HG03520 (cell line): Measurements from ENCODE around the gene FKBP5.
A peak's percentile ranks its signal among the peaks of the same experiment; 100 is the strongest.
"Not testable (repeated sequence)": the region's sequence is repeated elsewhere in the genome, so short reads cannot be mapped to it uniquely, and the experiment has no call there.

Source experiments
- ATAC-seq: cut with Tn5 transposase; IDR thresholded peaks from one replicate; pipeline ENCODE4 v1.9.1; 2021; ENCODE audit warnings: mild to moderate bottlenecking, moderate library complexity; ENCODE audit not compliant: unreplicated experiment

The FKBP5 gene

DNA sequence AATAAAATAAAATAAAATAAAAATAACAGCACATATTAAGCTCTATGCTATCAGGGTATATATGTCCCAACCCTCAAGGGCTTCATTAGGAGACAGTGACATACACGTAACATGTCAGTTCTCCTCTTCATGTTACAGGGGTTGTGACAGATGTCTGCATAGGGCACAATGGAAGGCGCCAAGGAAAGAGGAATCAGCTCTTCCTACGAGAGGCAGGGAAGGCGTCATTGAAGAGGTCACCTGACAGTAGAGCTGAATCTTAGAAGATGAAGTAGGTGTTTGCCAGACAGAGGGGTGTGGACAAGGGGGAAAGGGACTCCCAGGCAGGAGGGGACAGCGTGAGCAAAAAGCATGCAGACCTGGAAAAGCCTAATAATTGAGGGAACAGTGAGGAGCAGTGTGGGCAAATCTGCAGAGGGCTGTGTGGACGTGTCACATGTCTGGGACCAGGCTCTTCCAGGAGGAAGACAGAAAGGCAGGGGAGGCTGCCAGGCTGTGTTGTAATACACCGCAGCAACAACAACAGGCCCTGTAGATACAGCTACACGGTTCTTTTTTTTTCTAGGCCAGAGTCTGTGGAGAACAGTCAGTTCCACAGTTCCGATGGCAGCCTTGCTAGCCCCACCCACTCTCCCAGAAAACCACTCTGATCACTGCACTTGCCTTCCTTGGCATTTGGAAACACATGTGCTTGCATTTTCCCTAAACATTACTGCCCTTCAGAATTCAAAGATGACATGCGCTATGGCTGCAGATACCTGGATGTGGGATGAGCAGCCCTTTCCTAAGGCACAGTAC, 2.5 kb upstream of the FKBP5 start:
- no peak for ATAC-seq

DNA sequence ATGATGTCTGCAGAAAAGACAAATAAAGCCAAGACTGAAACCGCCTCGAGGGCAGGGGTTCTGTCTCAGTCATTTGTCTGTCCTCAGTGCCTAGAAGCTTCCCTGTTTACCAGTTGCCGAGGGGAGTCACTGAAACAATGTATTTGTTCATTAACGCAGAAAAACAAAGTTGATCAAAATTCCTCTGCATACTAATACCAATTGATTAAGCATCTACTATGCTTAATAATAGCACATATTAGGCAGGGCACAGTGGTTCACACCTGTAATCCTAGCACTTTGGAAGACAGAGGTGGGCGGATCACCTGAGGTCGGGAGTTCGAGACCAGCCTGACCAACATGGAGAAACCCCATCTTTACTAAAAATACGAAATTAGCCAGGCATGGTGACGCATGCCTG, 1.8 kb upstream of the FKBP5 start:
- no peak for ATAC-seq

- not testable (repeated sequence) for ATAC-seq
Measured at GRCh38 chr6:35690006-35690405, 1.3 kb upstream of the FKBP5 start.

GRCh38 chr6:35687658-35688604, 784 bp downstream of the FKBP5 start:
- peak; percentile 34 for ATAC-seq

DNA sequence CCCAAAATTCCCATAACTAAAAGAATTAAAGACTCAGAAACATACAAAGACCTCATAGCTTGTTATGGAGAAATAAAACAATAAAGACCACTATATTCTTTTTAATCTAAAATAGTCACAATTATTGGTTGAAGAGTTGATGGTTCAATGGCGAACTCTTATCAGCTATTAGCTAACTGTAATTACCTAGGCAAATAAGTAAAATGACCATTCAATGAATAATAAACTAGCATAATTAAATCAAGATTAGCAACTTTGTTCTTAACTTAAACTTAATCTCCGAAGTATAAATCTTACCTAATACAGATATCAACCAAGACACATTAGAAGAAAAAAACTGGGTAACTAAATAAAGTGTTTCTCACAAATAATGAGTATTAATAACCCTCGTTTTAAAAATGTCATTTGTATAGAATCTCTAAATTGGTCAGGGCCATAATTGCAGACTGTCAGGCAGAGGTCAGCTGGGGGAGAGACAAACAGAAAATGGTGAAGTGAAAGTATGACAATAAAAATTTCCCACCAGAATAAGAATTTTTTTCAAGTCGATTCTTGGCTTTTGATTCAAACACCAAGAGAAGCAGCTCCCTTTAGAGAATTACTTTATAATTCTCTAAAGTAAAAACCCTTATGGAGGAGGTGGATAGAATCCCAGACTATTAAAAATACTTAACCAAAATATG, 1.7 kb downstream of the FKBP5 start:
- no peak for ATAC-seq

GRCh38 chr6:35686436-35686835, 2.3 kb downstream of the FKBP5 start:
- no peak for ATAC-seq

DNA sequence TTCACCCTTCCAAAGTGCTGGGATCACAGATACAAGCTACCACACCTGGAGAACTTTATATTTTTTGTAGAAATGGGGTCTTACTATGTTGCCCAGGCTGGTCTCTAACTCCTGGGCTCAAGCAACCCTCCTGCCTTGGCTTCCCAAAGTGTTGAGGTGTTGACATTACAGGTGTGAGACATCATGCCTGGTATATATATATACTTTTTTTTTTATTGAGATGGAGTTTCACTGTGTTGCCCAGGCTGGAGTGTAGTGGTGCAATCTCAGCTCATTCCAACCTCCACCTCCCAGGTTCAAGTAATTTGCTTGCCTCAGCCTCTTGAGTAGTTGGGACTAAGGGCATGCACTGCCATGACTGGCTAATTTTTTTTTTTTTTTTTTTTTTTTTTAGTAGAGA, 5.4 kb downstream of the FKBP5 start:
- ATAC-seq = no peak

DNA sequence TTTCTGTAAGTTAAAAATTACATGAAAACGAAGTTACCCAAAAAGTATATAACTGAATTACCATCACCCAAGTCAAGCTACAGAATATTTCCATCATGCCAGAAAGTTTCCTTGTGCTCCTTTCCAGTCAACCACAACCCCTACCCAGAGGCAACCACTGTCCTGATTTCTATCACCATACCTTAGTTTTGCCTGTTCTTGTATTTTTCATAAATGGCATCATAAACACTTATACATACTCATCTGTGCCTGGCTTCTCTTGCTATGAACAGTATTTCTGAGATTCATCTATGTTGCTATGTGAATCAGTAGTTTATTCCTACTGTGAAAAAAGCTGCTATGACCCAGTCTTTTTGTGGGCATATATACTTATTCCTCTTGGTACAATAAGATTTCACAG, 7.4 kb downstream of the FKBP5 start:
- no peak for ATAC-seq

DNA sequence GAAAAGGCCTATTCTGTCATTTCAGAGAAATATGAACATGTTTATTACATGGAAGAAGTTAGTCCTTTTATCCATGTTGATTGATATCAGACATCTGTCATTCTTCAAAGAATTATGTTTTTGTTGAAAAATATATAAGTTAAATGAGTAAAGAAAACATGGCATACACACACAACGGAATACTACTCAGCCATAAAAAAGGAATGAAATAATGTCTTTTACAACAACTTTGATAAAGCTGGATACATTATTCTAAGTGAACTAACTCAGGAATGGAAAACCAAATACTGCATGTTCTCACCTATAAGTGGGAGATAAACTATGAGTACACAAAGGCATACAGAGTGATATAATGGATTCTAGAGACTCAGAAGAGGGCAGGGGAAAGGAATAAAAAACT, 9.3 kb downstream of the FKBP5 start:
- no peak for ATAC-seq

DNA sequence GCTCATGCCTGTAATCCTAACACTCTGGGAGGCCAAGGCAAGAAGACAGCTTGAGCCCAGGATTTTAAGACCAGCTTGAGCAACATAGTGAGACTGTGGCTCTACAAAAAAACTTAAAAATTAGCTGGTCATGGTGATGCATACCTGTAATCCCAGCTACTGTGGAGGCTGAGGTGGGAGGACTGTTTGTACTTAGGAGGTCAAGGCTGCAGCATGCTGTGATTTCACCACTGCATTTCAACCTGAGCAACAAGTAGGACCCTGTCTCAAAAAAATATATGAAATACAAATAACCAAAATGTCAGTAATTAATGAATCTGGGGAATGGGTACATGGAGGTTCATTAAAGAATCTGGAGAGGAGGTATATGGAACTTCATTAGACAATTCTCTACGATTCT, 9.9 kb downstream of the FKBP5 start:
- no peak for ATAC-seq

- ATAC-seq = no peak
Measured at GRCh38 chr6:35678021-35678654, 10.6 kb downstream of the FKBP5 start.

DNA sequence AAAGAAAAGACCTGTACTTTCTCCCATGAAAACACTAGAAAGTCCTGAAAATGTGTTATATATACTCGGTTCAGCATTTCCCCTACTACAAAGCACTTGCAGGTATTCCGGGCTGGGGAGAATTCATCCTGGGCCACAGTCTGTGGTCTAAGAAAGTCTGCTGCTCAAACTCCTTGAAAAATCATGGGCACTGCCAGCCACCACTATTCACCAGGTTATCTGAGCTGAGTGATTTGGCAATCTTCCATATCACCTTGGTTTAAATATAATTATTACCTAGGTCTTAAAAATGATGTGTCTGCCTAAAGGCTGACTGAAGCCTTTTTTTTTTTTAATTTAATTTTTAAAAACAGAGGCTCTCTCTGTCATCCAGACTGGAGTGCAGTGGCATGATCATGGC, 11.3 kb downstream of the FKBP5 start:
- no peak for ATAC-seq

DNA sequence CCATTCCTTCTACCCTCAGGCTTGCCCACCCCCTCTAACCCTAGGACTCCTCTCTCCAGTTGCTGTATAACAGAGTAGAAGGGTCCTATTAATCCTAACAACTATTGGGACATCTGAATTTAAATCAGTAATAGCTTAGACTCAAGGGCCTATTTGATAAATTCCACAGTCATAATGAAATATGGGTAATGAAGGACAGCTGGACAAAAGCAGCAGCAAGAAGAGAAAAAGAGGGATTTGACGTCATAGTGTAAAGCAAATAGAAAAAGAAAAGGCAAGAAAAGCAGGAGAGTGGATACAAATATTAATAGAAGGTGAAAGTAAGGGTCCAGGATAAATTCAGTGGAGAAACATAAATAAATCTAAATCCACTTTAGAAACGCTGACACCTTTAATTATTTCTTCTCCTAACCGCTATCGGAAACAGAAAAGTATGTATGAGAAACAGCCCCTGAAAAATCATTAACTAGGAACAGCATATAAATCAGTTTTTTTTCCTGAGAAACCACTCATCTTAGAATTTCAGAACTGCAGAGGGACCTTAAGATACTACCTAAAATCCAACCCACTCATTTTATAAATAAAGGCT, 12.8 kb downstream of the FKBP5 start:
- ATAC-seq = no peak

- no peak for ATAC-seq
Measured at GRCh38 chr6:35674594-35674993, 14.1 kb downstream of the FKBP5 start.

DNA sequence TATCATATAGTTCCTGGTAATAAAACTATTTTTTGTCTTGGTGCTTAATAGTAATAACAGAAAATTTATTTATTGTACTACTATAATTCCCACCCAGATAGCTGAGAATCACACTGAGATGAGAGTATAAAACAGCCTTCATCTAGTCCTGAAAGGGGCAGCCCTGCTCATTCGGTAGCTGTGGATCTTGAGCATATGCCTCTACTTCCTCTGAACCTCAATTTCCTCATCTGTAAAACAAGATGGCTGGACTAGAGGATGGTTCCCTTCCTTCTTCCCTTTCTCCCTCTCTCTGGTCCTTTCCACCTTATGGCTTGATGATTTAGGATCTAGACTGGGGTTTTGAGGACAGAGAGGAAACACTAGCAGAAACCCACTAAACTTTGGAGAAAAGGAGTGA, 15.0 kb downstream of the FKBP5 start:
- ATAC-seq = no peak

DNA sequence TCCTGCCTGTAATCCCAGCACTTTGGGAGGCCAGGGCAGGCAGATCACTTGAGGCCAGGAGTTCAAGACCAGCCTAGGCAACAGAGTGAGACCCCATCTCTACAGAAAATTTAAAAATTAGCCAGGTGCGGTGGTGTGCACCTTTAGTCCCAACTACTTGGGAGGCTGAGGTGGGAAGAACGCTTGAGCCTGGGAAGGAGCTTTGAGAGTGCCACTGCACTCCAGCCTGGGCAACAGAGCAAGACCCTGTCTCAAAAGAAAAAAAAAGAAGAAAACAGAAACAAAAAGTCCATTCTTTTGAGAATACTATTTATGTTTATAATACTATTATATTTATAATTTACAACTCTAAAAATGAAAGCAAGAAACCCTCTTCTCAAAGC, 15.4 kb downstream of the FKBP5 start:
- not testable (repeated sequence) for ATAC-seq

- not testable (repeated sequence) for ATAC-seq
Measured at GRCh38 chr6:35670453-35670852, 18.3 kb downstream of the FKBP5 start.

- ATAC-seq = no peak
Measured at GRCh38 chr6:35669451-35670045, 19.2 kb downstream of the FKBP5 start.

GRCh38 chr6:35668744-35669450, 19.8 kb downstream of the FKBP5 start:
- no peak for ATAC-seq

- ATAC-seq = no peak
Measured at GRCh38 chr6:35668096-35668495, 20.6 kb downstream of the FKBP5 start.
